GM12873 (cell line): ENCODE measurements around the gene KLF7.

Experiments
- TF ChIP-seq, protein P1 (sequence below): IDR thresholded peaks from 2 replicates; pipeline ENCODE4 v1.5.1; 2012; ENCODE audit warnings: low read depth, mild to moderate bottlenecking, moderate library complexity, low read length, control low read depth; ENCODE audit not compliant: insufficient read depth; ENCODE audit errors: missing control alignments

Gene KLF7

DNA sequence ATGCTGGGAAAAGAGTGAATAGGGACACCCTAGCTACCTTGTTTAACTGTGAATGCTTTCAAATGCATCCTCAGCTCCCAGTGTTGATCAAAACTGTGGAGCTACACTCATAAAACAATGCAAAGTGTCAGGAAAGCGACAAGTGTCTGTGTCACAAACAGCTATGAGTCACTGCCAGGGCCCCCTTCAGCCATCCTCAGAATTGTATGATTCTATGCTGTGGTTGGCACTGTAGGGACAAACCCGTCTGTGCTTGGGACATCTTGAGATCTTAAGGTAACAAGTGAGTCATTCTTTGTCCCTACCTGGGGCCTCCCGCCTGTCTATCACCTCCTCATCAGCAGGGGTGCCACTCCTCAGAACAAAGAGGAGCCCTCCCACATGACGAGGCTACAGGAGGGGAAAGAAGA lies 42.4 kb downstream of the KLF7 start:
- TF ChIP-seq, protein P1, sequence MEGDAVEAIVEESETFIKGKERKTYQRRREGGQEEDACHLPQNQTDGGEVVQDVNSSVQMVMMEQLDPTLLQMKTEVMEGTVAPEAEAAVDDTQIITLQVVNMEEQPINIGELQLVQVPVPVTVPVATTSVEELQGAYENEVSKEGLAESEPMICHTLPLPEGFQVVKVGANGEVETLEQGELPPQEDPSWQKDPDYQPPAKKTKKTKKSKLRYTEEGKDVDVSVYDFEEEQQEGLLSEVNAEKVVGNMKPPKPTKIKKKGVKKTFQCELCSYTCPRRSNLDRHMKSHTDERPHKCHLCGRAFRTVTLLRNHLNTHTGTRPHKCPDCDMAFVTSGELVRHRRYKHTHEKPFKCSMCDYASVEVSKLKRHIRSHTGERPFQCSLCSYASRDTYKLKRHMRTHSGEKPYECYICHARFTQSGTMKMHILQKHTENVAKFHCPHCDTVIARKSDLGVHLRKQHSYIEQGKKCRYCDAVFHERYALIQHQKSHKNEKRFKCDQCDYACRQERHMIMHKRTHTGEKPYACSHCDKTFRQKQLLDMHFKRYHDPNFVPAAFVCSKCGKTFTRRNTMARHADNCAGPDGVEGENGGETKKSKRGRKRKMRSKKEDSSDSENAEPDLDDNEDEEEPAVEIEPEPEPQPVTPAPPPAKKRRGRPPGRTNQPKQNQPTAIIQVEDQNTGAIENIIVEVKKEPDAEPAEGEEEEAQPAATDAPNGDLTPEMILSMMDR = no peak

DNA sequence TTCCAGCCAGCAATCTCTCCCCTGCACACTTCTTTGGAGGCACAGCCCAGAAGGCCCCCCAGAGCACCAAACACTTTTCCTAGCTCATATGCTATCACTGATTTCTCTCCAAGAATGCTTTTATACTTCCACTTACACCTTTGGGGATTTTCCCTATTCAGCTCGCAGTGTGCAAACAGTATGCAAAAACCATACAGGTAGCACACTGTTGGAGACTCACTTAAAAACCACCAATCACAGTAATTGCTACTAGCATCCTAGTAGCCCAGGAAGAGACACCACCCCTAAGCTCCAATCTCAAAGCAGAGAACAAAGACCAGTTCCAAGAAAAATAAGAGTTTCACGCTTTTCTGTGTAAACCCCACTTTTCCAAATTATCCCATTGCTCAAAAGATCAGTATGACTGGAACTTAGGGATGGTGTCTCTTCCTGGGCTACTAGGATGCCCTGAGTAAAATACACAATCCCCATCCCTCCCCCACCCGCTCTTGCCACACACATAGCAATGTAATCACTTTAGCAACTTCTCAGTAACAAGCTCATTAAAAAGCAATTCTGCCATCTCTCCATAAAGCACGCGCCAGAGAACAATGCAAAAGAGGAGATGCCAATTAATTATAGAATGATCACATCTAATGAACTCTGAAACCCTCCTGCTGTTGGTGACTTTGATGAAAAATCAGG lies 43.0 kb downstream of the KLF7 start:
- TF ChIP-seq, protein P1 = no peak

DNA sequence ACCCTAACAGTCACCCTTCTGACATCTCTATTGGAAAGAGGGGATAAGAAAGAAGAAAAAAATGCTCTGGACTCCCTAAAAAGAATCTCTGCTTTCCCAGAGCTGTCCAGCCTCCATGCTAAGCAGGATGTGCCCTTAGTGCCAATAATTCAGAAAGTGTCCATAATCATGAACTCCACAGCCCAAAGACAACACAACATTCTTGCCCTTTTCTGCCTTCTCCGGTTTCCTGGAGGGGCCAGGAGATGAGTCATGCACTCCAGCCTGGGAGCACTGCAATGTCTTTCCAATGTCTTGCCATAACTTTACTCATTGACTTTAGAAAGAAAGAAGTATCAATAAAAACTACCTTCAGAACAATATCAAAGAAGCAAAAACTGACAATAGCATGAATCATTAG lies 44.0 kb downstream of the KLF7 start:
- TF ChIP-seq, protein P1 = no peak

DNA sequence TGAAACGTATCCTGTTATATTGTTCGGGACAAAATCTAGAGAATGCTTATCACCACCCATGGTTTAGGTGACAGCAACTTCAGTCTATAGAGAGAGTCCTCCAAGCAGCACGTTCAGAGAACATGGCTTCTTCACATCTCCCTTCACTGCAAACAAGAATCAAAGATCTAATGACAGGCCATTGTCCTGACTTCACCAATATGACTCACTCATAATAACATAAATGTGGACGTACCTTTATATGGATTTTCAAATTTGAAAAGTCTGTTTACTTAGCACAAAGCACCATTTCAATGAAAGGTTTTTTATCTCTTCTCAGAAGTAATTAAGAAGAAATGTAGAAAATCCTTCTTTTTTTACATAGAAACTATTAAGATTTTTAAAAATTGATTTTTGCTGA lies 46.7 kb downstream of the KLF7 start:
- TF ChIP-seq, protein P1 = no peak

DNA sequence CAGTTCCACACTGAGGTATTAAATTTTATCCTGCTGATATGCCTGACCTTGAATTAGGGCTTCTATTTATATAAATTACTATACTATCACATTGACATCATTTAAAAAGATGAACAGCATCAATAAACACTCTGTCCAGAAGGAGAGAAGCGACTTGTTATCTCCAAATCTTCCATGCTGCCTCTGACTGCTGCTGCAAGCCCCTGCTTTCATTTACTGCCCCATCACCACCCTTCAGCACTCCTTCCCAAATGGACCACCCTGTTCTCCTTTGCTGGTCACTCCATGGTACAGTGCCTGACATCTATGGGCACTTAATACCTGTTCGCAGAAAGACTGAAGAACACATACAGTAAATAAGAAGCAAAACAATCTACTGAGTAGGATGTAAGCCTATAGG lies 48.1 kb downstream of the KLF7 start:
- TF ChIP-seq, protein P1 = no peak

DNA sequence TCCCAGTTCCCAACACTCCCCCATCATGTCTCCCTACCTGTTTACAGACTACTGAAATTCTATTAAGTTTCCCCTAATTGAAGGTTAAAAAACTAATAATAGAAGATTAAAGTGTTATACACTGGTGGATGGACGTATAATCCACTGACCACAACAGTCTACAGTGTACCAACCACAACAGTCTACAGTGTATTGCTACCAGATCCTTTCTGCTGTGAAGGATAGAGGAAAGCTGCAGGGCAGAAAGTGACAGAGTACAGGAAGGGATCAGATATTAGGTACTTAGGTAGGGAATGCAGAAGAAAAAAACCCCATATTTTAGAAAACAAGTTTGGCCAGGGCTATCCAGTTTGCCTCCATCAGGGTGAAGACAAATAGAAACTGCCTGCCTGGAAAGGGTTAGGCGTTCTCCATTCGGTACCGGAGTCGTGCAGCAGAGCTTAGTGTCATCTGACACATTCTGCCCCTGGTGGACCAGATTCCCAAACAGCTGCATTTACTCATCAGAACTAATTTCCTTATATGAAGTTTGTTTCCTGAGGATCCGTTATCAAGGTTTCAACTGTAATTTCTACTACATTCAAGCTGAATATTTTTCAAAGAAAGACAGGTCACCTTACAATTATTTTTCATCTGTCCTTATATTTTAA lies 49.9 kb downstream of the KLF7 start:
- TF ChIP-seq, protein P1 = no peak

DNA sequence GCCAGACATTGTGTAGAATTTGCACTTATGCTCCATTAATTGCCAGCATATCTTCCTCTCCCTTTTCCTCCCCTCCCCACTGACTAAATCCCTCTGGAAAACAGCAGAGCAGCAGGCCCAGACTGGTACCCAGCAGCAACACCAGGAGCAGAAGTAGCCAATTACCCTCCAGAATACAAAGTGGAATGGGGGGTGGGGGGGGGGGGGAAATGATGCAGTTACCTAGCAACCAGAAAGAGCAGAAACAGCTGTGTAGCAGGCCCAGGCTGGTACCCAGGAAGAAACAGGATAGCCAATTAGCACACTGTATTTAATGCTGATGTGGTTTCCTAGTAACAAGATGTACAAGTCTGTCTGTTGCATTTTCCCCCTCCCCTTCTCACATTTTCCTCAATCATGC lies 52.3 kb downstream of the KLF7 start:
- TF ChIP-seq, protein P1 = no peak
